Measurements from ENCODE around the gene RAP1B.
"Not testable (repeated sequence)": the region's sequence is repeated elsewhere in the genome, so short reads cannot be mapped to it uniquely, and the experiment has no call there.

The RAP1B gene

GRCh38 chr12:68624933-68625332 is 14.2 kb downstream of the RAP1B start:
- H3K9me3 ChIP-seq (ENCODE audit: control insufficient read depth, low read depth, low read length) = no peaks in the 10 kb centered on the region
- peaks cover 22% of the 10 kb centered on the region for H3K4me1 ChIP-seq (ENCODE audit: control insufficient read depth, low read depth, low read length)
- H3K27ac ChIP-seq (ENCODE audit: low read length) = no peak overlapping the region
- no peaks in the 10 kb centered on the region for H3K27me3 ChIP-seq (ENCODE audit: control insufficient read depth, insufficient read depth, low read length)
- no peak overlapping the region for H3K9ac ChIP-seq (ENCODE audit: low read length)
- peaks cover 3% of the 10 kb centered on the region for H3K36me3 ChIP-seq (ENCODE audit: control insufficient read depth, low read depth, low read length)
- no peak overlapping the region for H3K4me3 ChIP-seq (ENCODE audit: low read length)

DNA sequence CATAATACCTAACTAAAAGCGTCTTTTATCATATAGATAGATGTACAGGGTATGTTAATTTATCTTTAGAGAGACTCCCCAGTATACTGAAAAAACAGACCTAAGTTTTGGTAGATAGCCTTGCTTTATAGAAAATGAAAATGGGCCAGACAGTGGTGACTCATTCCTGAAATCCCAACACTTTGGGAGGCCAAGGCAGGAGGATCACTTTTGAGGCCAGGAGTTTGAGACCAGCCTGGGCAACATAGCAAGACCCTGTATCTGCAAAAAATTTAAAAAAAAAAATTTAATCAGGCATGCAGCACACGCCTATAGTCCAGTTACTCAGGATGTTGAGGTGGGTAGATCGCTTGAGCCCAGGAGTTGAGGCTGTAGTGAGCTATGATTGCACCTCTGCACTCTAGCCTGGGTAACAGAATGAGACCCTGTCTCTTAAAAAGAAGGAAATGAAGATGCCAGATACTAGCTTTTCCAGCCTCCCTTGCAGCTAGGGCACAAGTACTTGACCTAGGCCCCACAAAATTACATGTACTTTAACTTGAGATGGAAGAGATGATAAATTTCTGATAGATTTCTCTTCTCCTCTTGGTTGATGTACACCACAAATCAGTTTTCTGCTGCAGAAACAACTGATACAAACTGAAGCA is 17.1 kb downstream of the RAP1B start:
- no peak overlapping the region for H3K27ac ChIP-seq (ENCODE audit: low read length)
- H3K9me3 ChIP-seq (ENCODE audit: control insufficient read depth, low read depth, low read length) = no peaks in the 10 kb centered on the region
- no peak overlapping the region for H3K9ac ChIP-seq (ENCODE audit: low read length)
- peaks cover 5% of the 10 kb centered on the region for H3K4me1 ChIP-seq (ENCODE audit: control insufficient read depth, low read depth, low read length)
- no peak overlapping the region for H3K4me3 ChIP-seq (ENCODE audit: low read length)
- peaks cover 3% of the 10 kb centered on the region for H3K36me3 ChIP-seq (ENCODE audit: control insufficient read depth, low read depth, low read length)
- H3K27me3 ChIP-seq (ENCODE audit: control insufficient read depth, insufficient read depth, low read length) = no peaks in the 10 kb centered on the region

- Histone ChIP-seq H3K27ac (ENCODE audit: low read length) (no peak overlapping the region), H3K27me3 (ENCODE audit: control insufficient read depth, insufficient read depth, low read length) (no peaks in the 10 kb centered on the region), H3K4me3 (ENCODE audit: low read length) (no peak overlapping the region), H3K36me3 (ENCODE audit: control insufficient read depth, low read depth, low read length) (peaks cover 3% of the 10 kb centered on the region), H3K4me1 (ENCODE audit: control insufficient read depth, low read depth, low read length) (no peaks in the 10 kb centered on the region), H3K9ac (ENCODE audit: low read length) (no peak overlapping the region), H3K9me3 (ENCODE audit: control insufficient read depth, low read depth, low read length) (no peaks in the 10 kb centered on the region)
Observed at GRCh38 chr12:68628698-68629097, 18.0 kb downstream of the RAP1B start.

DNA sequence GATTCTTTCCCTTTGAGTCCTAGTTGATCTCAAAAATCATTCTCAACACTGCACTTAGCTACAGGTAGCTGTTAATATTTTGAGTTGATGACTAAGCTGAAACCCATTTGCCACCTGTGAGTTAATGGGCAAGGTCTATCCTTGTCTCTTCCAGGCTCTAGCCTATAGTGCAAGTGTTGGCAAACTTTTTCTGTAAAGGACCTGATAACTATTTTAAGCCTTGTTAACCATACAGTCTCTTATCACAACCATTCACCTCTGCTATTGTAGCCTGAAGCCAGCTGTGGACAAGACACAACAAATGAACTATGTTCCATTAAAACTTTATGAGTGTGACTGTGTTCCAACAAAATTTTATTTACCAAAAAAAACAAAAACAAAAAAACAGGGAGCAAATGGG is 19.4 kb downstream of the RAP1B start:
- no peak overlapping the region for H3K4me3 ChIP-seq (ENCODE audit: low read length)
- no peak overlapping the region for H3K9ac ChIP-seq (ENCODE audit: low read length)
- H3K27me3 ChIP-seq (ENCODE audit: control insufficient read depth, insufficient read depth, low read length) = no peaks in the 10 kb centered on the region
- H3K27ac ChIP-seq (ENCODE audit: low read length) = no peak overlapping the region
- no peaks in the 10 kb centered on the region for H3K4me1 ChIP-seq (ENCODE audit: control insufficient read depth, low read depth, low read length)
- H3K9me3 ChIP-seq (ENCODE audit: control insufficient read depth, low read depth, low read length) = no peaks in the 10 kb centered on the region
- no peaks in the 10 kb centered on the region for H3K36me3 ChIP-seq (ENCODE audit: control insufficient read depth, low read depth, low read length)

DNA sequence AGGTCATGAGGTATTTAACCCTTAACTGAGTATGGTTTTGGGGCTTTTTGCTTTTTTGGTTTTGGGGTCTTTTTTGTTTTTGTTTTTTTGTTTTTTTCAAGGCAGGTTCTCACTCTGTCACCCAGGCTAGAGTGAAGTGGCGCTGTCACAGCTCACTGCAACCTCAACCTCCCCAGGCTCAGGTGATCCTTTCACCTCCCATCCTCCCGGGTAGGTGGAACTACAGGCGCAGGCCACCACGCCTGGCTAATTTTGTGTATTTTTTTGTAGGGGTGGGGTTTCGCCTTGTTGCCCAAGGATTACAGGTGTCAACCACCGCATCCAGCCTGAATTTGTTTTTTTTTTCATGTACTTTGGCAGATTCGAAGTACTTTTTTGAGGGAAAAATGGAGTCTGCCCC is 19.9 kb downstream of the RAP1B start:
- no peaks in the 10 kb centered on the region for H3K4me1 ChIP-seq (ENCODE audit: control insufficient read depth, low read depth, low read length)
- no peak overlapping the region for H3K4me3 ChIP-seq (ENCODE audit: low read length)
- no peak overlapping the region for H3K27ac ChIP-seq (ENCODE audit: low read length)
- H3K27me3 ChIP-seq (ENCODE audit: control insufficient read depth, insufficient read depth, low read length) = no peaks in the 10 kb centered on the region
- H3K36me3 ChIP-seq (ENCODE audit: control insufficient read depth, low read depth, low read length) = no peaks in the 10 kb centered on the region
- no peaks in the 10 kb centered on the region for H3K9me3 ChIP-seq (ENCODE audit: control insufficient read depth, low read depth, low read length)
- H3K9ac ChIP-seq (ENCODE audit: low read length) = no peak overlapping the region

- Histone ChIP-seq H3K27ac (ENCODE audit: low read length) (no peak overlapping the region), H3K4me3 (ENCODE audit: low read length) (no peak overlapping the region), H3K36me3 (ENCODE audit: control insufficient read depth, low read depth, low read length) (no peaks in the 10 kb centered on the region), H3K27me3 (ENCODE audit: control insufficient read depth, insufficient read depth, low read length) (no peaks in the 10 kb centered on the region), H3K9me3 (ENCODE audit: control insufficient read depth, low read depth, low read length) (no peaks in the 10 kb centered on the region), H3K9ac (ENCODE audit: low read length) (no peak overlapping the region), H3K4me1 (ENCODE audit: control insufficient read depth, low read depth, low read length) (no peaks in the 10 kb centered on the region)
Observed at GRCh38 chr12:68631227-68631626, 20.5 kb downstream of the RAP1B start.

DNA sequence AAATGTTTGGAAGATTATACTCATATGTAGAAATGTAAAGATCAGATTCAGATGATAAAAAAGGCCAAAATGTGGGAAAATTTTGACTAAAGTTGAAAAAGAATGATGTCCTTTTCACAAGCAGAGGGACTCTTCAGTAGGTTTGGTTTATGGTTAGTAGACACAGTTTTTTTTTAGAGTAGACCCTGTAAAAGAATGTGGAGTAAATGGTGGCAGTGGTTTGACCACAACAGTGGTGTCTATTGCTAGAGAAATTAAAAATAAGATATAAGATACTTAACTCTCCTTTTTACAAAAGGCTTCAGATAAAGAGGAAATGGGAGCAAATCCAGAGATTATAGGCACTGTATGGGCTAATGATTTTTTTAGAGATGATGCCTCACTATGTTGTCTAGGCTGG is 21.8 kb downstream of the RAP1B start:
- no peak overlapping the region for H3K9ac ChIP-seq (ENCODE audit: low read length)
- no peaks in the 10 kb centered on the region for H3K36me3 ChIP-seq (ENCODE audit: control insufficient read depth, low read depth, low read length)
- H3K9me3 ChIP-seq (ENCODE audit: control insufficient read depth, low read depth, low read length) = no peaks in the 10 kb centered on the region
- no peaks in the 10 kb centered on the region for H3K27me3 ChIP-seq (ENCODE audit: control insufficient read depth, insufficient read depth, low read length)
- no peak overlapping the region for H3K4me3 ChIP-seq (ENCODE audit: low read length)
- H3K27ac ChIP-seq (ENCODE audit: low read length) = no peak overlapping the region
- H3K4me1 ChIP-seq (ENCODE audit: control insufficient read depth, low read depth, low read length) = no peaks in the 10 kb centered on the region

DNA sequence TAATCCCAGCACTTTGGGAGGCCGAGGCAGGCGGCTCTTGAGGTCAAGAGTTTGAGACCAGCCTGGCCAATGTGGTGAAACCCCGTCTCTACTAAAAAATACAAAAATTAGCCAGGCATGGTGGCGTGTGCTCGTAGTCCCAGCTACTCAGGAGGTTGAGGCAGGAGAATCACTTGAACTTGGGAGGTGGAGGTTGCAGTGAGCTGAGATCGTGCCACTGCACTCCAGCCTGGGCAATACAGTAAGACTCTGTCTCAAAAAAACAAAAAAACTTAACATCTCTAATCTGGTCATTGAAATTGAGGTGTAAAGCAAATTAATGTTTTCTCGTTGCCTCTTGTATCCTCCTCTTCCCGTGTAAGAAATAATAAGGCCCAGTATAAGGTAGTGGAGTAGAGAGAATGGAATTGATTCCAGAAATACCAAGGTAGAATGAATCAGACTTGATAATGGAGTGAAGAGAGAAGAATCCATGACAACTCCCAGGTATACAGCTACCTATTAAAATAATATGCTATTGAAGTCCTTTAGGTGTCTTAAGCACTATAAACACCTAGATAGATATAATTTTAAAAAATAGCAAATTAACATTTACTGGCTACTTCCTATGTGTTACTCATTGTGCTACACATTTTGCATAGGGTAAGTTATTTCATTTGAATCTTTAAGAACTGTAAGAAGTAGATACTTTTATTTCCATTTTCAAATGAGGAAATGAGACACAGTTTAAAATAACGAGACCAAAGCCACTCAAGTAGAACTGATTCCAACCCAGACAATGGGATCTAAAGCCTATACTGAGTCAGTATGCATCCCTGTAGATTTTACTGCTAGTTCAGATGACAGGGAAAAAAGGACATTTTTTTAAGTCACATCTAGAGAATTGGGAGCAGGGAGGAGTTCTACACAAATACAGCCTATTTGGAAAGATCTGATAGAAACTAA is 23.2 kb downstream of the RAP1B start:
- Histone ChIP-seq H3K4me3 (ENCODE audit: low read length) (no peak overlapping the region), H3K9me3 (ENCODE audit: control insufficient read depth, low read depth, low read length) (no peaks in the 10 kb centered on the region), H3K36me3 (ENCODE audit: control insufficient read depth, low read depth, low read length) (no peaks in the 10 kb centered on the region), H3K4me1 (ENCODE audit: control insufficient read depth, low read depth, low read length) (no peaks in the 10 kb centered on the region), H3K27me3 (ENCODE audit: control insufficient read depth, insufficient read depth, low read length) (no peaks in the 10 kb centered on the region), H3K27ac (ENCODE audit: low read length) (no peak overlapping the region), H3K9ac (ENCODE audit: low read length) (no peak overlapping the region)

GRCh38 chr12:68636268-68636667 is 25.6 kb downstream of the RAP1B start:
- Histone ChIP-seq H3K4me3 (ENCODE audit: low read length) (no peak overlapping the region), H3K36me3 (ENCODE audit: control insufficient read depth, low read depth, low read length) (no peaks in the 10 kb centered on the region), H3K4me1 (ENCODE audit: control insufficient read depth, low read depth, low read length) (no peaks in the 10 kb centered on the region), H3K27me3 (ENCODE audit: control insufficient read depth, insufficient read depth, low read length) (no peaks in the 10 kb centered on the region), H3K27ac (ENCODE audit: low read length) (no peak overlapping the region), H3K9ac (ENCODE audit: low read length) (no peak overlapping the region), H3K9me3 (ENCODE audit: control insufficient read depth, low read depth, low read length) (no peaks in the 10 kb centered on the region)

DNA sequence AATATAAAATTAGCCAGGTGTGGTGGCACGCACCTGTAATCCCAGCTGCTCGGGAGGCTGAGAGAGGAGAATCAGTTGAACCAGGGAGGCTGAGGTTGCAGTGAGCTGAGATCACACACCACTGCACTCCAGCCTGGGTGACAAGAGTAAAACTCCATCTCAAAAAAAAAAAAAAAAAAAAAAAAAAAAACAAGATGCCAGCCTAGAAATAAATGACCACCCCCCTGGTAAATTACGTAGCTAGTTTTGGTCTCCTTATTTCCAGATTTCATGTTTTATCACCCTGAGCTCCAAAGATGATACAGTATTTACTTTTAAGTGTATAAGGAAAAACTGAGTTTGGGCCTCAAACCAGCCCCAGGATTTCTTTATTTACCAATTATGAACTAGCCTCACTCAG is 26.7 kb downstream of the RAP1B start:
- not testable (repeated sequence) for H3K27ac ChIP-seq (ENCODE audit: low read length); H3K4me3 ChIP-seq (ENCODE audit: low read length); H3K27me3 ChIP-seq (ENCODE audit: control insufficient read depth, insufficient read depth, low read length); H3K36me3 ChIP-seq (ENCODE audit: control insufficient read depth, low read depth, low read length); H3K9ac ChIP-seq (ENCODE audit: low read length); H3K4me1 ChIP-seq (ENCODE audit: control insufficient read depth, low read depth, low read length); H3K9me3 ChIP-seq (ENCODE audit: control insufficient read depth, low read depth, low read length)

DNA sequence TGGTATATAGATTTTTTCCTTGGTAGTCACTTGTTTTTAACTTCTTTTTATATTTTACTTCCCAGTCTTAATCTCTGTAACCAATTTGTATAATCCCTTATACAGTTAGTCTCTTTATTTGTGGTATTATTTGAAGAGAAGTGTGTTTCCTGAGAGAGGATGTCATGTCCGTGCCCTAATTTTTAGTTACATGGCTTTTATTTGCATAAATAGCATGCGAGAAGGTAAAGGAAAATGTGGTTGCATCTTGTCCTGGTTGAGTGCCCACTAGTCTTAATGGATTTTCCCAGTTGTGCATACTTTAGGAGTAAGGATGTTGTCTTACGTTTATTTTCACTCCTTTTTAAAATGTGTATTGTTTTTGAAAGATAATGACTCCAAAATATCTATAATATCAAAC is 27.5 kb downstream of the RAP1B start:
- Histone ChIP-seq H3K9ac (ENCODE audit: low read length) (no peak overlapping the region), H3K27ac (ENCODE audit: low read length) (no peak overlapping the region)

More for the DNA sequence above, 27.5 kb downstream of the RAP1B start:
- Histone ChIP-seq H3K36me3 (ENCODE audit: control insufficient read depth, low read depth, low read length) (peaks cover 3% of the 10 kb centered on the region), H3K27me3 (ENCODE audit: control insufficient read depth, insufficient read depth, low read length) (no peaks in the 10 kb centered on the region), H3K4me1 (ENCODE audit: control insufficient read depth, low read depth, low read length) (no peaks in the 10 kb centered on the region), H3K9me3 (ENCODE audit: control insufficient read depth, low read depth, low read length) (no peaks in the 10 kb centered on the region), H3K4me3 (ENCODE audit: low read length) (no peak overlapping the region)
